Uterus (tissue), 2 donors: ENCODE measurements around the gene FBRS.

Experiments
- POLR2A ChIP-seq, 2 donors: fragments of 450-650 bp; IDR thresholded peaks; one replicate each; pipeline ENCODE4 v1.6.1; 2016; ENCODE audit warnings: antibody characterized with exemption in 2 of 2, mild to moderate bottlenecking in 1 of 2, moderate library complexity in 1 of 2
- TF ChIP-seq, protein P1 (sequence below), 4 experiments: fragments of 200-600 bp in 2 of 4; fragments of 450-650 bp in 2 of 4; sonication (generic) in 2 of 4; IDR thresholded peaks; one replicate each; pipeline ENCODE4 v1.5.1; 2016 to 2019; ENCODE audit warnings: antibody characterized with exemption in 4 of 4, mild to moderate bottlenecking in 2 of 4, moderate library complexity in 1 of 4

DNA sequence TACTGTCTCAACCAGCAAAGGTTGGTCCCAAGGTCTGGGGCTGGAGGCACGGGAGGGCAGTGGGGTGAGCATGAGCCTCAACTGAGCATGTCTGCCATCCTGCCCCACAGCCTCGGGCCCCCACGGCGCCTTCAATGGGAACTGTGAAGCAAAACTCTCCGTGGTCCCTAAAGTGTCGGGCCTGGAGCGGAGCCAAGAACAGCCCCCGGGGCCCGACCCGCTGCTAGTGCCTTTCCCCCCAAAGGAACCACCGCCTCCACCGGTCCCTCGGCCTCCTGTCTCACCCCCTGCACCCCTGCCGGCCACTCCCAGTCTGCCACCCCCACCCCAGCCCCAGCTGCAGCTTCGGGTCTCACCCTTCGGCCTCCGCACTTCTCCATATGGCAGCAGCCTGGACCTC, 4.2 kb downstream of the FBRS start:
- TF ChIP-seq, protein P1, sequence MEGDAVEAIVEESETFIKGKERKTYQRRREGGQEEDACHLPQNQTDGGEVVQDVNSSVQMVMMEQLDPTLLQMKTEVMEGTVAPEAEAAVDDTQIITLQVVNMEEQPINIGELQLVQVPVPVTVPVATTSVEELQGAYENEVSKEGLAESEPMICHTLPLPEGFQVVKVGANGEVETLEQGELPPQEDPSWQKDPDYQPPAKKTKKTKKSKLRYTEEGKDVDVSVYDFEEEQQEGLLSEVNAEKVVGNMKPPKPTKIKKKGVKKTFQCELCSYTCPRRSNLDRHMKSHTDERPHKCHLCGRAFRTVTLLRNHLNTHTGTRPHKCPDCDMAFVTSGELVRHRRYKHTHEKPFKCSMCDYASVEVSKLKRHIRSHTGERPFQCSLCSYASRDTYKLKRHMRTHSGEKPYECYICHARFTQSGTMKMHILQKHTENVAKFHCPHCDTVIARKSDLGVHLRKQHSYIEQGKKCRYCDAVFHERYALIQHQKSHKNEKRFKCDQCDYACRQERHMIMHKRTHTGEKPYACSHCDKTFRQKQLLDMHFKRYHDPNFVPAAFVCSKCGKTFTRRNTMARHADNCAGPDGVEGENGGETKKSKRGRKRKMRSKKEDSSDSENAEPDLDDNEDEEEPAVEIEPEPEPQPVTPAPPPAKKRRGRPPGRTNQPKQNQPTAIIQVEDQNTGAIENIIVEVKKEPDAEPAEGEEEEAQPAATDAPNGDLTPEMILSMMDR (IDR thresholded peaks at IDR 0.05) = no peak
- TF ChIP-seq POLR2A (IDR thresholded peaks at IDR 0.05) = no peak
